GM18498 (cell line): Measurements from ENCODE around the gene PDE4D.

ENCODE experiments used
- ATAC-seq: cut with Tn5 transposase; IDR thresholded peaks from one replicate; pipeline ENCODE4 v1.9.1; 2021; ENCODE audit warnings: mild to moderate bottlenecking, moderate library complexity; ENCODE audit not compliant: unreplicated experiment

PDE4D gene

GRCh38 chr5:59204114-59204897 is 689.2 kb downstream of the PDE4D start:
- no peak for ATAC-seq

- no peak for ATAC-seq
Observed at GRCh38 chr5:59199868-59200267, 693.7 kb downstream of the PDE4D start.

- ATAC-seq: no peak
Observed at GRCh38 chr5:59198832-59199231, 694.7 kb downstream of the PDE4D start.

GRCh38 chr5:59198365-59198764 is 695.2 kb downstream of the PDE4D start:
- ATAC-seq: no peak

GRCh38 chr5:59197911-59198310 is 695.6 kb downstream of the PDE4D start:
- no peak for ATAC-seq

- no peak for ATAC-seq
Observed at GRCh38 chr5:59193616-59194319, 699.8 kb downstream of the PDE4D start.

- ATAC-seq: no peak
Observed at GRCh38 chr5:59190746-59191145, 702.8 kb downstream of the PDE4D start.

- ATAC-seq: no peak
Observed at GRCh38 chr5:59189472-59190244, 703.9 kb downstream of the PDE4D start.

- peak; percentile 70 for ATAC-seq
Observed at GRCh38 chr5:59188419-59189225, 704.9 kb downstream of the PDE4D start.

- ATAC-seq: no peak
Observed at GRCh38 chr5:59187857-59188256, 705.7 kb downstream of the PDE4D start.

GRCh38 chr5:59186623-59187022 is 706.9 kb downstream of the PDE4D start:
- ATAC-seq: no peak

GRCh38 chr5:59185757-59186385 is 707.7 kb downstream of the PDE4D start:
- no peak for ATAC-seq

GRCh38 chr5:59184769-59185168 is 708.8 kb downstream of the PDE4D start:
- ATAC-seq: no peak

- no peak for ATAC-seq
Observed at GRCh38 chr5:59182760-59183159, 710.8 kb downstream of the PDE4D start.

GRCh38 chr5:59180515-59180914 is 713.0 kb downstream of the PDE4D start:
- ATAC-seq: peak; percentile 68

- no peak for ATAC-seq
Observed at GRCh38 chr5:59179704-59180103, 713.8 kb downstream of the PDE4D start.

GRCh38 chr5:59178482-59178881 is 715.0 kb downstream of the PDE4D start:
- peak; percentile 21 for ATAC-seq

GRCh38 chr5:59178071-59178470 is 715.5 kb downstream of the PDE4D start:
- ATAC-seq: peak; percentile 46

GRCh38 chr5:59177644-59178043 is 715.9 kb downstream of the PDE4D start:
- ATAC-seq: no peak

GRCh38 chr5:59174248-59174844 is 719.2 kb downstream of the PDE4D start:
- peak; percentile 50 for ATAC-seq
